Testis (tissue), 3 donors: ENCODE data around the gene ZNF133. TPM values are rescaled to one million over a fixed set of nuclear protein-coding genes. Genes with fewer than 3 reads are reported as not detected.

ENCODE experiments used
- DNase-seq: peaks from one replicate; pipeline ENCODE4 v3.0.0-alpha.2; 2019
- H3K27ac ChIP-seq, 2 donors: fragments of 200-600 bp; sonication (generic); one replicate each; pipeline ENCODE4 v1.5.1; 2019
- H3K27me3 ChIP-seq: fragments of 200-600 bp; sonication (generic); one replicate; pipeline ENCODE4 v1.5.1; 2019
- H3K36me3 ChIP-seq: fragments of 200-600 bp; sonication (generic); one replicate; pipeline ENCODE4 v1.5.1; 2017; ENCODE audit warnings: low read depth; ENCODE audit errors: missing control alignments
- H3K4me1 ChIP-seq: fragments of 200-600 bp; sonication (generic); one replicate; pipeline ENCODE4 v1.5.1; 2019
- H3K4me3 ChIP-seq, 2 donors: fragments of 200-600 bp; sonication (generic); one replicate each; pipeline ENCODE4 v1.5.1; 2017 to 2019
- H3K9me3 ChIP-seq: fragments of 200-600 bp; sonication (generic); one replicate; pipeline ENCODE4 v1.5.1; 2017
- POLR2A ChIP-seq: fragments of 450-650 bp; IDR thresholded peaks from one replicate; pipeline ENCODE4 v1.6.1; 2017; ENCODE audit warnings: antibody characterized with exemption, mild to moderate bottlenecking, moderate library complexity
- WGBS, 2 donors: methylation state at CpG; one replicate each; pipeline ENCODE4 v1.1.5; 2018; 5-methylcytosine and 5-hydroxymethylcytosine counted together
- intact Hi-C: fragments of 100-400 bp; cut with DNase I; formaldehyde crosslinking; loops from one replicate; pipeline ENCODE4 v1.15.1; 2023; ENCODE audit warnings: low total_unique reads
- polyA plus RNA-seq: library from polyadenylated mRNA; stranded (reverse); fragments of 350-450 nt; fragmentation: Illumina TruSeq; extraction: RNeasy Lipid Tissue Mini Kit (QIAGEN cat#74804); gene quantifications from one replicate; pipeline ENCODE4 v1.2.3, GENCODE V29; 2014; ENCODE audit warnings: low read depth, low replicate concordance; ENCODE audit not compliant: insufficient read depth
- small RNA-seq, 2 donors: library from RNA; depleted of rRNA; stranded (forward); fragments of <200 nt; gene quantifications; one replicate each; pipeline ENCODE3, GENCODE V24; 2016
- total RNA-seq, 2 donors: library from RNA; depleted of rRNA; stranded (reverse); fragments of >200 nt; gene quantifications; one replicate each; pipeline ENCODE4 v1.2.3, GENCODE V29; 2016
- TF ChIP-seq, protein P1 (sequence below), 3 experiments: fragments of 450-650 bp in 2 of 3; fragments of 200-600 bp in 1 of 3; sonication (generic) in 1 of 3; IDR thresholded peaks; one replicate each; pipeline ENCODE4 v1.5.1; 2016 to 2019; ENCODE audit warnings: antibody characterized with exemption in 3 of 3, mild to moderate bottlenecking in 2 of 3, moderate library complexity in 1 of 3

Gene ZNF133
- total and polyA plus RNA-seq, 3 donors from 2014 or later, result 13.2 to 17.1 (median 17.0) TPM

GRCh38 chr20:18361678-18362077 lies 73.4 kb downstream of the ZNF133 start:
- intact Hi-C loops, result no loop called here
- WGBS, 2 donors, result 81 to 97% methylated on average over 1 of the region's 1 CpG
- TF ChIP-seq, protein P1, sequence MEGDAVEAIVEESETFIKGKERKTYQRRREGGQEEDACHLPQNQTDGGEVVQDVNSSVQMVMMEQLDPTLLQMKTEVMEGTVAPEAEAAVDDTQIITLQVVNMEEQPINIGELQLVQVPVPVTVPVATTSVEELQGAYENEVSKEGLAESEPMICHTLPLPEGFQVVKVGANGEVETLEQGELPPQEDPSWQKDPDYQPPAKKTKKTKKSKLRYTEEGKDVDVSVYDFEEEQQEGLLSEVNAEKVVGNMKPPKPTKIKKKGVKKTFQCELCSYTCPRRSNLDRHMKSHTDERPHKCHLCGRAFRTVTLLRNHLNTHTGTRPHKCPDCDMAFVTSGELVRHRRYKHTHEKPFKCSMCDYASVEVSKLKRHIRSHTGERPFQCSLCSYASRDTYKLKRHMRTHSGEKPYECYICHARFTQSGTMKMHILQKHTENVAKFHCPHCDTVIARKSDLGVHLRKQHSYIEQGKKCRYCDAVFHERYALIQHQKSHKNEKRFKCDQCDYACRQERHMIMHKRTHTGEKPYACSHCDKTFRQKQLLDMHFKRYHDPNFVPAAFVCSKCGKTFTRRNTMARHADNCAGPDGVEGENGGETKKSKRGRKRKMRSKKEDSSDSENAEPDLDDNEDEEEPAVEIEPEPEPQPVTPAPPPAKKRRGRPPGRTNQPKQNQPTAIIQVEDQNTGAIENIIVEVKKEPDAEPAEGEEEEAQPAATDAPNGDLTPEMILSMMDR (IDR thresholded peaks at IDR 0.05), result no peak
- no peak for TF ChIP-seq POLR2A

GRCh38 chr20:18362916-18363315 lies 74.6 kb downstream of the ZNF133 start:
- DNase-seq, result no peak
- Histone ChIP-seq H3K4me1 (no peaks in the 10 kb centered on the region), H3K36me3 (no peaks in the 10 kb centered on the region), H3K9me3 (no peaks in the 10 kb centered on the region), H3K4me3 (no peak overlapping the region), H3K27ac (no peak overlapping the region), H3K27me3 (no peaks in the 10 kb centered on the region)
- TF ChIP-seq POLR2A, result no peak
- TF ChIP-seq, protein P1 (IDR thresholded peaks at IDR 0.05), result no peak
- intact Hi-C loops, result no loop called here
- 90 to 93% methylated on average over 13 of the region's 13 CpGs for WGBS, 2 donors

More at GRCh38 chr20:18361678-18362077, 73.4 kb downstream of the ZNF133 start:
- no peaks in the 10 kb centered on the region for H3K4me1 ChIP-seq
- H3K27me3 ChIP-seq, result no peaks in the 10 kb centered on the region
- H3K4me3 ChIP-seq, result no peak overlapping the region
- no peak for DNase-seq
- H3K9me3 ChIP-seq, result no peaks in the 10 kb centered on the region
- no peak overlapping the region for H3K27ac ChIP-seq
- no peaks in the 10 kb centered on the region for H3K36me3 ChIP-seq

DNA sequence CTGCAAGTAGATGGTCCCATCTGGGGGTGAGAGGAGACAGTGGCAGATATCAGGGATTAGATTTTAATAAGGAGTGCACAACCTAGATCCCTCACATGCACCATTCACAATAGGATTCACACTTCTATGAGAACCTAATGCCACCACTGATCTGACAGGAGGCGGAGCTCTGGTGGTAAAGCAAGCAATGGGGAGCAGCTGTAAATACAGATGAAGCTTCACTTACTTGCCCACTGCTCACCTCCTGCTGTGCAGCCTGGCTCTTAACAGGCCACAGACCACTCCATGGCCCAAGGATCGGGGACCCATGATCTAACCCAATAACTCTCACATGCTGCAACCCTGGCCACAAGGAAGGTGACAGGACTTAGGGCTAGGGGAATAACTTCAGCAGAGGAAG lies 75.4 kb downstream of the ZNF133 start:
- intact Hi-C loops, result no loop called here
- Histone ChIP-seq H3K36me3 (no peaks in the 10 kb centered on the region), H3K9me3 (no peaks in the 10 kb centered on the region), H3K27ac (no peak overlapping the region), H3K4me1 (no peaks in the 10 kb centered on the region), H3K27me3 (no peaks in the 10 kb centered on the region), H3K4me3 (no peak overlapping the region)
- 81 to 93% methylated on average over 2 of the region's 2 CpGs for WGBS, 2 donors
- TF ChIP-seq, protein P1 (IDR thresholded peaks at IDR 0.05), result no peak
- TF ChIP-seq POLR2A, result no peak
- DNase-seq, result no peak

- DNase-seq, result no peak
- H3K36me3 ChIP-seq, result no peaks in the 10 kb centered on the region
- H3K27me3 ChIP-seq, result no peaks in the 10 kb centered on the region
- TF ChIP-seq POLR2A, result no peak
- TF ChIP-seq, protein P1 (IDR thresholded peaks at IDR 0.05), result no peak
- H3K27ac ChIP-seq, result no peak overlapping the region
- H3K4me1 ChIP-seq, result no peaks in the 10 kb centered on the region
- 86 to 88% methylated on average over 2 of the region's 2 CpGs for WGBS, 2 donors
- intact Hi-C loops, result no loop called here
- no peaks in the 10 kb centered on the region for H3K9me3 ChIP-seq
- H3K4me3 ChIP-seq, result no peak overlapping the region
Observed at GRCh38 chr20:18364768-18365167, 76.4 kb downstream of the ZNF133 start.

Small RNA genes within 50 kb of the gene (small RNA-seq; reads per million reads assigned to genes)
- 0 reads per million in 2 donors for gene RN7SL14P
- gene RNU2-56P, result 0.09 to 0.46 reads per million in 2 donors

Other genes with a start within 250 kb of the ZNF133 start
- 1 to 10 TPM; 4.8 to 7.2 TPM for gene OVOL2, start 230.6 kb upstream of the ZNF133 start, total RNA-seq
- gene OVOL2, start 230.6 kb upstream of the ZNF133 start, polyA plus RNA-seq, result 22.7 TPM
- gene KAT14, start 150.7 kb upstream of the ZNF133 start, total RNA-seq, result 10 to 100 TPM; 22.3 to 24.2 TPM
- 19.8 TPM for gene KAT14, start 150.7 kb upstream of the ZNF133 start, polyA plus RNA-seq
- 10 to 100 TPM; 13.3 to 17.5 TPM for gene PET117, start 150.7 kb upstream of the ZNF133 start, total RNA-seq
- 14.4 TPM for gene PET117, start 150.7 kb upstream of the ZNF133 start, polyA plus RNA-seq
- 10 to 100 TPM; 10.2 to 12.1 TPM for gene DZANK1, start 178.5 kb downstream of the ZNF133 start, total RNA-seq
- 11.6 TPM for gene DZANK1, start 178.5 kb downstream of the ZNF133 start, polyA plus RNA-seq
- gene POLR3F, start 178.9 kb downstream of the ZNF133 start, total RNA-seq, result 10 to 100 TPM; 15.2 to 17.5 TPM
- gene POLR3F, start 178.9 kb downstream of the ZNF133 start, polyA plus RNA-seq, result 14.8 TPM
- gene RBBP9, start 208.7 kb downstream of the ZNF133 start, total RNA-seq, result 10 to 100 TPM; 11.6 to 13.6 TPM
- 8.9 TPM for gene RBBP9, start 208.7 kb downstream of the ZNF133 start, polyA plus RNA-seq
- 10 to 100 TPM; 65.0 to 68.8 TPM for gene SEC23B, start 219.4 kb downstream of the ZNF133 start, total RNA-seq
- gene SEC23B, start 219.4 kb downstream of the ZNF133 start, polyA plus RNA-seq, result 96.0 TPM